SK-N-SH (cell line): ENCODE results near the gene ARHGEF10L. TPM values are rescaled to one million over a fixed set of nuclear protein-coding genes. Genes with fewer than 3 reads are reported as not detected.
A peak's percentile ranks its signal among the peaks of the same experiment; 100 is the strongest.

Experiments used
- CTCF ChIA-PET: fragments of 300-600, 350-600 bp; formaldehyde crosslinking; extraction: SDS; loops from one replicate; lab custom pipeline; 2021; lab: Yijun Ruan, JAX
- POLR2A ChIA-PET: fragments of 350-600 bp; sonication (Branson Sonifier 250); formaldehyde crosslinking; extraction: SDS; loops from one replicate; lab custom pipeline; 2020; ENCODE audit warnings: antibody characterized with exemption, inconsistent platforms; lab: Yijun Ruan, JAX
- DNase-seq: peaks from one replicate; pipeline ENCODE4 v3.0.0; 2012
- H2AFZ ChIP-seq: fragments of 200-600 bp; sonication (generic); 2 replicates; pipeline ENCODE4 v1.8.1; 2016; ENCODE audit warnings: antibody characterized with exemption, mild to moderate bottlenecking, low read depth
- H3F3A ChIP-seq: fragments of 200-600 bp; sonication (generic); replicated peaks from 2 replicates; pipeline ENCODE3; 2016; ENCODE audit warnings: antibody characterized with exemption, mild to moderate bottlenecking; ENCODE audit not compliant: insufficient read depth
- H3K27ac ChIP-seq, 2 experiments: fragments of 200-500 bp in 1 of 2; fragments of 200-600 bp in 1 of 2; sonication (Bioruptor generic) in 1 of 2; sonication (generic), shearing (Covaris generic) in 1 of 2; 2 replicates each; pipeline versions ENCODE4 v1.5.1 to v1.6.1; 2014 to 2016; ENCODE audit warnings: low read depth in 2 of 2, inconsistent platforms in 1 of 2, low read length in 1 of 2, mild to moderate bottlenecking in 1 of 2, mixed read lengths in 1 of 2
- H3K27me3 ChIP-seq: fragments of 200-600 bp; sonication (generic), shearing (Covaris generic); 2 replicates; pipeline ENCODE4 v1.6.1; 2016; ENCODE audit warnings: mixed run types; ENCODE audit not compliant: insufficient read depth
- H3K36me3 ChIP-seq, 2 experiments: fragments of 200-500 bp in 1 of 2; fragments of 200-600 bp in 1 of 2; sonication (Bioruptor generic) in 1 of 2; sonication (generic) in 1 of 2; replicated peaks in 1 of 2; 2 replicates each; pipeline versions ENCODE3 to v1.5.1; 2014 to 2016; ENCODE audit warnings: low read length in 1 of 2, mild to moderate bottlenecking in 1 of 2; ENCODE audit not compliant: insufficient read depth in 2 of 2, control insufficient read depth in 1 of 2
- H3K4me1 ChIP-seq, 2 experiments: fragments of 200-500 bp in 1 of 2; fragments of 200-600 bp in 1 of 2; sonication (Bioruptor generic) in 1 of 2; sonication (generic), shearing (Covaris generic) in 1 of 2; 2 replicates each; pipeline versions ENCODE4 v1.5.1 to v1.6.1; 2014 to 2016; ENCODE audit warnings: low read depth in 1 of 2, low read length in 1 of 2, mixed run types in 1 of 2; ENCODE audit not compliant: insufficient read depth in 2 of 2, control insufficient read depth in 1 of 2
- H3K4me2 ChIP-seq: fragments of 200-600 bp; sonication (generic), shearing (Covaris generic); 2 replicates; pipeline ENCODE4 v1.6.1; 2017; ENCODE audit warnings: mixed run types
- H3K4me3 ChIP-seq, 2 experiments: fragments of 200-500 bp in 1 of 2; fragments of 200-600 bp in 1 of 2; sonication (Bioruptor generic) in 1 of 2; sonication (generic), shearing (Covaris generic) in 1 of 2; 2 replicates each; pipeline versions ENCODE4 v1.5.1 to v1.8.1; 2014 to 2016; ENCODE audit warnings: low read depth in 2 of 2, inconsistent platforms in 1 of 2, low read length in 1 of 2, mild to moderate bottlenecking in 1 of 2, mixed read lengths in 1 of 2, moderate library complexity in 1 of 2
- H3K79me2 ChIP-seq: fragments of 200-600 bp; sonication (generic); 2 replicates; pipeline ENCODE4 v1.8.1; 2017; ENCODE audit warnings: mild to moderate bottlenecking; ENCODE audit not compliant: insufficient read depth
- H3K9ac ChIP-seq: fragments of 200-600 bp; sonication (generic); 2 replicates; pipeline ENCODE4 v1.6.1; 2017; ENCODE audit warnings: mixed run types
- H3K9me2 ChIP-seq: fragments of 200-600 bp; sonication (generic); 2 replicates; pipeline ENCODE4 v1.6.1; 2017; ENCODE audit warnings: mixed run types
- H3K9me3 ChIP-seq: fragments of 200-600 bp; sonication (generic); 2 replicates; pipeline ENCODE4 v1.6.1; 2017; ENCODE audit warnings: mixed run types, mild to moderate bottlenecking, moderate library complexity
- H4K20me1 ChIP-seq: fragments of 200-600 bp; sonication (generic); 2 replicates; pipeline ENCODE4 v1.6.1; 2017; ENCODE audit warnings: mild to moderate bottlenecking, mixed run types; ENCODE audit not compliant: insufficient read depth
- CHD2 ChIP-seq: fragments of 150-350 bp; IDR thresholded peaks from 2 replicates; pipeline ENCODE4 v1.6.1; 2018; ENCODE audit warnings: low read length; ENCODE audit not compliant: partially characterized antibody
- CTCF ChIP-seq: fragments of 200-600 bp; sonication (generic); IDR thresholded peaks from 2 replicates; pipeline ENCODE4 v1.6.1; 2017; ENCODE audit warnings: antibody characterized with exemption, mild to moderate bottlenecking, moderate library complexity
- ELF1 ChIP-seq: IDR thresholded peaks from 2 replicates; pipeline ENCODE4 v1.4.0; 2012
- FOXJ3 ChIP-seq: sonication (generic); formaldehyde crosslinking; IDR thresholded peaks from 2 replicates; pipeline ENCODE4 v1.5.1; 2020; ENCODE audit warnings: mild to moderate bottlenecking, missing genetic modification reagents
- FOXM1 ChIP-seq: IDR thresholded peaks from 2 replicates; pipeline ENCODE4 v1.4.0; 2012; ENCODE audit warnings: low read depth, mild to moderate bottlenecking
- GABPA ChIP-seq: IDR thresholded peaks from 2 replicates; pipeline ENCODE4 v1.4.0; 2012; ENCODE audit warnings: low read depth, mild to moderate bottlenecking
- GATA2 ChIP-seq: sonication (generic); formaldehyde crosslinking; IDR thresholded peaks from 2 replicates; pipeline ENCODE4 v1.5.0; 2020; ENCODE audit warnings: mild to moderate bottlenecking, missing genetic modification reagents
- JUND ChIP-seq: IDR thresholded peaks from 2 replicates; pipeline ENCODE4 v1.4.0; 2012
- NFIC ChIP-seq: IDR thresholded peaks from 2 replicates; pipeline ENCODE4 v1.4.0; 2012; ENCODE audit warnings: borderline replicate concordance
- PBX3 ChIP-seq: IDR thresholded peaks from 2 replicates; pipeline ENCODE4; 2012
- POLR2AphosphoS5 ChIP-seq: IDR thresholded peaks from 2 replicates; pipeline ENCODE4 v1.6.1; 2012; ENCODE audit warnings: low read depth, low read length
- RAD21 ChIP-seq: IDR thresholded peaks from 2 replicates; pipeline ENCODE4 v1.6.1; 2012; ENCODE audit warnings: mild to moderate bottlenecking, low read length
- RCOR1 ChIP-seq: fragments of 150-350 bp; IDR thresholded peaks from 2 replicates; pipeline ENCODE4 v1.6.1; 2017; ENCODE audit warnings: antibody characterized with exemption, low read length
- REST ChIP-seq: IDR thresholded peaks from 2 replicates; pipeline ENCODE4 v1.6.1; 2012; ENCODE audit warnings: mild to moderate bottlenecking, low read depth, low read length, moderate library complexity
- SIN3A ChIP-seq: IDR thresholded peaks from 2 replicates; pipeline ENCODE4 v1.6.1; 2012; ENCODE audit warnings: low read depth, mild to moderate bottlenecking, low read length, moderate library complexity, borderline replicate concordance
- TAF1 ChIP-seq: IDR thresholded peaks from 2 replicates; pipeline ENCODE4 v1.6.1; 2012; ENCODE audit warnings: low read depth, mild to moderate bottlenecking, low read length, moderate library complexity, borderline replicate concordance
- USF1 ChIP-seq: IDR thresholded peaks from 2 replicates; pipeline ENCODE4 v1.4.0; 2012; ENCODE audit warnings: low read depth, borderline replicate concordance
- WGBS: methylation state at CpG from one replicate; pipeline ENCODE4 v1.1.6; 2017; ENCODE audit warnings: low lambda C conversion rate; 5-methylcytosine and 5-hydroxymethylcytosine counted together
- polyA plus RNA-seq, 3 experiments: library from polyadenylated mRNA; depleted of rRNA; stranded (reverse); fragments of >200 nt; gene quantifications; 2 replicates each; pipeline ENCODE4 v1.2.3, GENCODE V29; 2012

ARHGEF10L gene
- polyA plus RNA-seq, 1 of the 3 experiments (the other 2 are of a cell fraction), result 12.5 TPM

- no peaks in the 10 kb centered on the region for H3K79me2 ChIP-seq
- H3K36me3 ChIP-seq, result peaks cover 7 to 36% of the 10 kb centered on the region in 2 experiments
- H2AFZ ChIP-seq, result no peak overlapping the region
- H3F3A ChIP-seq, result no peaks in the 10 kb centered on the region
- 93% methylated on average over 9 of the region's 11 CpGs for WGBS
- no peaks in the 10 kb centered on the region for H3K9me2 ChIP-seq
- H3K4me3 ChIP-seq, result no peak overlapping the region
- peaks cover 8% of the 10 kb centered on the region; the same call in 1 of the 2 replicates for H4K20me1 ChIP-seq
- no peaks in the 10 kb centered on the region for H3K27me3 ChIP-seq
- H3K4me1 ChIP-seq, result peaks cover 4 to 20% of the 10 kb centered on the region in 2 experiments; a peak in 3 of 4 replicates
- DNase-seq, result peak; percentile 64
- ChIA-PET POLR2A (no interaction called here), CTCF (interaction anchor here (0.9 to 38.1 kb wide), 4 partner anchors 10 to 126 kb away, joined by 3 to 707 read pairs (median 8); no protein-coding TSS in a partner anchor)
- no peaks in the 10 kb centered on the region for H3K9me3 ChIP-seq
- H3K4me2 ChIP-seq, result no peak overlapping the region
- H3K27ac ChIP-seq, result no peak overlapping the region
- no peak overlapping the region for H3K9ac ChIP-seq
- TF ChIP-seq CTCF, result peak; percentile 52
- peak; percentile 24; the same call in 1 of the 2 replicates for TF ChIP-seq RAD21
- no peak for TF ChIP-seq FOXJ3 (CRISPR knock-in tag)
These were observed 90.0 kb downstream of the ARHGEF10L start for GRCh38 chr1:17629460-17629859.

GRCh38 chr1:17630048-17630830 lies 90.7 kb downstream of the ARHGEF10L start:
- CTCF ChIA-PET, result interaction anchor here (2.4 to 38.1 kb wide), 2 partner anchors 23 to 126 kb away, joined by 10 to 707 read pairs; no protein-coding TSS in a partner anchor
- Histone ChIP-seq H3K4me1 (peaks cover 3 to 14% of the 10 kb centered on the region in 2 experiments; a peak in 2 of 4 replicates), H3K27me3 (no peaks in the 10 kb centered on the region), H3K4me2 (no peak overlapping the region), H2AFZ (no peak overlapping the region), H4K20me1 (0 out of 2 replicates have a peak, but pooled peaks cover under 1% of the 10 kb centered on the region), H3K79me2 (no peaks in the 10 kb centered on the region), H3K27ac (no peak overlapping the region), H3K4me3 (no peak overlapping the region), H3K9me2 (no peaks in the 10 kb centered on the region), H3K9me3 (no peaks in the 10 kb centered on the region), H3F3A (no peaks in the 10 kb centered on the region), H3K36me3 (peaks cover 7 to 39% of the 10 kb centered on the region in 2 experiments), H3K9ac (no peak overlapping the region)
- no peak for DNase-seq
- POLR2A ChIA-PET, result no interaction called here
- 88% methylated on average over 7 of the region's 16 CpGs for WGBS
- TF ChIP-seq CHD2 (no peak), CTCF (no peak), USF1 (no peak), RCOR1 (no peak), GABPA (no peak), NFIC (no peak), PBX3 (no peak), ELF1 (no peak), FOXJ3 (CRISPR knock-in tag) (no peak), GATA2 (no peak), SIN3A (no peak), FOXM1 (no peak), REST (no peak), POLR2AphosphoS5 (no peak), TAF1 (no peak), JUND (no peak)
